Memory B cell (primary cell): ENCODE measurements around the gene SPTBN4.
"Not testable (repeated sequence)": the region's sequence is repeated elsewhere in the genome, so short reads cannot be mapped to it uniquely, and the experiment has no call there.

Experiments used
- ATAC-seq: fragments of 150-1000 bp; cut with Tn5 transposase; 2 replicates; pipeline ENCODE4 v1.10.0; 2021; ENCODE audit warnings: low read depth, mild to moderate bottlenecking, moderate library complexity
- DNase-seq, 2 donors: peaks; one replicate each; pipeline ENCODE4 v3.0.0; 2022; ENCODE audit warnings: low spot score in 2 of 2
- H3K27ac Mint-ChIP-seq: one replicate; pipeline ENCODE4 v1.8.0; 2022; ENCODE audit warnings: mild to moderate bottlenecking, moderate library complexity, mixed read lengths
- H3K27me3 Mint-ChIP-seq: one replicate; pipeline ENCODE4 v1.8.0; 2022; ENCODE audit warnings: mixed read lengths
- H3K36me3 Mint-ChIP-seq: one replicate; pipeline ENCODE4 v1.8.0; 2022; ENCODE audit warnings: mild to moderate bottlenecking, mixed read lengths
- H3K4me1 Mint-ChIP-seq: one replicate; pipeline ENCODE4 v1.8.0; 2022; ENCODE audit warnings: mixed read lengths
- H3K4me3 Mint-ChIP-seq: one replicate; pipeline ENCODE4 v1.8.0; 2022; ENCODE audit warnings: mild to moderate bottlenecking, moderate library complexity, mixed read lengths
- H3K9me3 Mint-ChIP-seq: one replicate; pipeline ENCODE4 v1.8.0; 2022; ENCODE audit warnings: mixed read lengths

The SPTBN4 gene

GRCh38 chr19:40428197-40428596 lies 38.6 kb upstream of the SPTBN4 start:
- not testable (repeated sequence) for H3K27me3 Mint-ChIP-seq, H3K27ac Mint-ChIP-seq, ATAC-seq, H3K36me3 Mint-ChIP-seq, DNase-seq, H3K9me3 Mint-ChIP-seq, H3K4me3 Mint-ChIP-seq
- H3K4me1 Mint-ChIP-seq = peaks cover 12% of the 10 kb centered on the region

- not testable (repeated sequence) for H3K4me3 Mint-ChIP-seq, ATAC-seq, DNase-seq, H3K27ac Mint-ChIP-seq, H3K9me3 Mint-ChIP-seq, H3K27me3 Mint-ChIP-seq, H3K36me3 Mint-ChIP-seq
- H3K4me1 Mint-ChIP-seq = peaks cover 12% of the 10 kb centered on the region
These were observed 36.6 kb upstream of the SPTBN4 start for GRCh38 chr19:40430242-40430641.

GRCh38 chr19:40431698-40432097 lies 35.1 kb upstream of the SPTBN4 start:
- no peak overlapping the region for H3K27ac Mint-ChIP-seq
- H3K27me3 Mint-ChIP-seq = no peaks in the 10 kb centered on the region
- peaks cover 2% of the 10 kb centered on the region for H3K9me3 Mint-ChIP-seq
- ATAC-seq (no peak), DNase-seq (no peak)
- H3K4me3 Mint-ChIP-seq = no peak overlapping the region
- H3K4me1 Mint-ChIP-seq = peaks cover 16% of the 10 kb centered on the region
- no peaks in the 10 kb centered on the region for H3K36me3 Mint-ChIP-seq

GRCh38 chr19:40432760-40433159 lies 34.0 kb upstream of the SPTBN4 start:
- not testable (repeated sequence) for H3K27me3 Mint-ChIP-seq, H3K9me3 Mint-ChIP-seq, DNase-seq, H3K27ac Mint-ChIP-seq, ATAC-seq, H3K36me3 Mint-ChIP-seq
- H3K4me1 Mint-ChIP-seq = peaks cover 16% of the 10 kb centered on the region
- H3K4me3 Mint-ChIP-seq = peak overlapping the region; percentile 90

GRCh38 chr19:40433391-40434216 lies 33.2 kb upstream of the SPTBN4 start:
- Mint-ChIP-seq H3K27me3 (no peaks in the 10 kb centered on the region), H3K36me3 (no peaks in the 10 kb centered on the region), H3K9me3 (peaks cover 2% of the 10 kb centered on the region), H3K4me1 (peaks cover 16% of the 10 kb centered on the region), H3K4me3 (peak overlapping the region; percentile 90), H3K27ac (peak overlapping the region; percentile 93)
- ATAC-seq = peak; percentile 73
- peak; percentile 38 to 44 for DNase-seq

GRCh38 chr19:40438284-40438683 lies 28.5 kb upstream of the SPTBN4 start:
- H3K4me1 Mint-ChIP-seq = peaks cover 29% of the 10 kb centered on the region
- ATAC-seq = no peak
- no peak for DNase-seq
- peaks cover 3% of the 10 kb centered on the region for H3K36me3 Mint-ChIP-seq
- H3K27me3 Mint-ChIP-seq = no peaks in the 10 kb centered on the region
- H3K4me3 Mint-ChIP-seq = no peak overlapping the region
- no peak overlapping the region for H3K27ac Mint-ChIP-seq
- peaks cover 2% of the 10 kb centered on the region for H3K9me3 Mint-ChIP-seq

DNA sequence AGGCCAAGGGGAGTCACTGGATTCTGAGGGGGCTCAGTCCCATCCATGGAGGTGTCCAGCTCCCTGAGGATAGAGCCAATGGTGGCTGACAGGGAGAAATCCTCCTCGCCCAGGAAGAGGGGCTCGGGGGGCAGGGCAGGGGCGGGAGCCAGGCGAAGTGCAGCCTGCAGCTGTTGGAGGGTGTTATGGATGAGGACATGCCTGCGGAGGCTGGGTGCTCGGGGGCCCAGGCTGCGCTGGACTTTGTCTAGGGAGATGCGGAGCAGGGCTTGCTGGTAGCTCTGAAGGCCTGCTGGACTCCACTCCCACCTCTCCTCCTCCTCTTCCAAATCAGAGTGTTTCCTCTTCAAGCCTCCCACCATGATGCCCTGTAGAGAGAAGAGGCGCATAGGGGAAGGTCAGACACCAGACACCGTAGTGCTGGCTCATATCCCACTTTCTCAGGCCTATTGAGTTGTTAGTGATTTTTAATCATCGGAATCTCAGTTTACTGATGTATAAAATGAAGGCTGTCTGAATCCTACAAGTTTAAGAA lies 25.0 kb upstream of the SPTBN4 start:
- no peaks in the 10 kb centered on the region for H3K9me3 Mint-ChIP-seq
- peak overlapping the region; percentile 14 for H3K4me3 Mint-ChIP-seq
- DNase-seq (no peak), ATAC-seq (no peak)
- H3K27ac Mint-ChIP-seq = peak overlapping the region; percentile 93
- no peaks in the 10 kb centered on the region for H3K27me3 Mint-ChIP-seq
- H3K4me1 Mint-ChIP-seq = peaks cover 20% of the 10 kb centered on the region
- H3K36me3 Mint-ChIP-seq = peaks cover 6% of the 10 kb centered on the region

- Mint-ChIP-seq H3K27me3 (no peaks in the 10 kb centered on the region), H3K36me3 (peaks cover 6% of the 10 kb centered on the region), H3K9me3 (no peaks in the 10 kb centered on the region), H3K4me1 (peaks cover 20% of the 10 kb centered on the region), H3K27ac (peak overlapping the region; percentile 93), H3K4me3 (peak overlapping the region; percentile 99)
- ATAC-seq (no peak), DNase-seq (no peak)
These were observed 24.3 kb upstream of the SPTBN4 start for GRCh38 chr19:40442328-40443130.

- Mint-ChIP-seq H3K4me1 (peaks cover 20% of the 10 kb centered on the region), H3K27ac (peak overlapping the region; percentile 93), H3K9me3 (no peaks in the 10 kb centered on the region), H3K27me3 (no peaks in the 10 kb centered on the region), H3K36me3 (peaks cover 6% of the 10 kb centered on the region), H3K4me3 (peak overlapping the region; percentile 99)
- peak; percentile 74 for ATAC-seq
- DNase-seq = peak; percentile 92 to 98
These were observed 23.4 kb upstream of the SPTBN4 start for GRCh38 chr19:40443131-40443999.

DNA sequence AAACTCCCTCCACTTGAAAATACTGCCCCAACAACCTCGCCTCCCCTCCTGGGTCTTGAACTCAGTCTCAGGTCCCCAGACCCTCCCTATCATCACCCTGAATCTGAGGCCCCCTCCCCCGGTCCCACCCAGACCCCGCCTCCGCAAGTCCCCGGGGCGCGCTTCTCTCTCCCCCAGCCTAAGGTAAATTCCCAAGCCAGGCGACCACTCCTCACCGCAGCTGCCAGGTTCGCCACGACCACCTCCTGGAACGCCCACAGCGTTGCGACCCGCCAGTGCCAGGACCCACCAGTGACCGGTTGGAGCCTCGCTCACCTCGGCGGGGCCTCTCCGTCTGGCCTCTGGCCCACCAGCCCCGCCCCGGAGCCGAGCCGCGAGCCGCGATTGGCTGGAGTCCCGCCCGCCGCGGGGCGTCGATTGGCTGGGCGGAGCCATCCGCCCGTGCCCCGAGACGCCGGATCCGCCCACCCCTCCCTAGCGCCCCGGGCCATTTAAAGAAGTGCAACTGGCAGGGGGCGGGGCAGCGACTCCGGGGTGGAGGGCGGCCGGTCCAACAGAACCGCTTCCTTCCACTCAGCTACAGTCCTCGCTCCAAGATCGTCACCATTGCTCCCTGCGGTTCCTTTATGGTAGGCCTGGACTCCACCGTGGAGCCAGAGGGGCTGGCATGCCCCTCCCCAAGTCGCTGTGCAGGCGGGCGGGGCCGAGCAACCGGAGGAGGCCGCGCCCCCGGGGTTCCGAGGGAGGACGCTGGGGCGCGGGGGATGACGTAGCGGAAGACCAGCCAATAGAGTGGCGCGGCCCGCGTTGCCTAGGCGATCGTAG lies 22.6 kb upstream of the SPTBN4 start, which contains the start of gene SERTAD3:
Gene SERTAD3, minus strand, starts transcription at position 336 of the 825 bp plus-strand sequence. CDS start 2,255 bp downstream, outside the sequence.
- DNase-seq = peak; percentile 96 to 97
- peak; percentile 68 for ATAC-seq
- H3K36me3 Mint-ChIP-seq = peaks cover 6% of the 10 kb centered on the region
- H3K27me3 Mint-ChIP-seq = no peaks in the 10 kb centered on the region
- H3K9me3 Mint-ChIP-seq = no peaks in the 10 kb centered on the region
- peaks cover 19% of the 10 kb centered on the region for H3K4me1 Mint-ChIP-seq
- peak within 1 kb of the TSS; percentile 93 for H3K27ac Mint-ChIP-seq
- peak within 1 kb of the TSS; percentile 99 for H3K4me3 Mint-ChIP-seq

GRCh38 chr19:40444825-40445312 lies 21.9 kb upstream of the SPTBN4 start:
- H3K36me3 Mint-ChIP-seq = peaks cover 11% of the 10 kb centered on the region
- H3K9me3 Mint-ChIP-seq = no peaks in the 10 kb centered on the region
- H3K27me3 Mint-ChIP-seq = no peaks in the 10 kb centered on the region
- H3K27ac Mint-ChIP-seq = peak overlapping the region; percentile 93
- peaks cover 15% of the 10 kb centered on the region for H3K4me1 Mint-ChIP-seq
- no peak for DNase-seq
- ATAC-seq = no peak
- H3K4me3 Mint-ChIP-seq = peak overlapping the region; percentile 99

GRCh38 chr19:40445780-40446262 lies 21.0 kb upstream of the SPTBN4 start:
- no peaks in the 10 kb centered on the region for H3K27me3 Mint-ChIP-seq
- H3K27ac Mint-ChIP-seq = no peak overlapping the region
- DNase-seq (no peak), ATAC-seq (no peak)
- H3K36me3 Mint-ChIP-seq = peaks cover 10% of the 10 kb centered on the region
- H3K4me1 Mint-ChIP-seq = peaks cover 15% of the 10 kb centered on the region
- peak overlapping the region; percentile 54 for H3K4me3 Mint-ChIP-seq
- no peaks in the 10 kb centered on the region for H3K9me3 Mint-ChIP-seq
